Activated T-helper 2 cell treated with anti-CD3 and anti-CD28 coated beads, Interferon-gamma antibody, Interleukin-2, Interleukin-4, amounts not matched to agents 10 μg/mL and 5 μg/mL and 100 μg/mL, durations not matched to agents 14 hours and 24 hours and 36 hours (primary cell): ENCODE results near the gene BIN1. TPM values are rescaled to one million over a fixed set of nuclear protein-coding genes. Genes with fewer than 3 reads are reported as not detected.

Source experiments
- DNase-seq: peaks from one replicate; pipeline ENCODE4 v3.0.0; 2021; ENCODE audit warnings: low spot score
- H3K27ac Mint-ChIP-seq: one replicate; pipeline ENCODE4 v1.8.0; 2021; ENCODE audit warnings: mixed read lengths
- H3K27me3 Mint-ChIP-seq: one replicate; pipeline ENCODE4 v1.8.0; 2021; ENCODE audit warnings: low read depth, mixed read lengths
- H3K36me3 Mint-ChIP-seq: one replicate; pipeline ENCODE4 v1.8.0; 2021; ENCODE audit warnings: low read depth, mixed read lengths
- H3K4me1 Mint-ChIP-seq: one replicate; pipeline ENCODE4 v1.8.0; 2021; ENCODE audit warnings: low read depth, mixed read lengths
- H3K4me3 Mint-ChIP-seq: one replicate; pipeline ENCODE4 v1.8.0; 2021; ENCODE audit warnings: low read depth, mild to moderate bottlenecking, moderate library complexity, mixed read lengths
- H3K9me3 Mint-ChIP-seq: one replicate; pipeline ENCODE4 v1.8.0; 2021; ENCODE audit warnings: mixed read lengths
- intact Hi-C: fragments of 100-400 bp; cut with micrococcal nuclease; formaldehyde crosslinking; loops from one replicate; pipeline ENCODE4 v1.15.1; 2023
- total RNA-seq: library from RNA; stranded (reverse); gene quantifications from 2 replicates; pipeline ENCODE4 v1.2.3, GENCODE V29; 2022

Gene BIN1, protein sequence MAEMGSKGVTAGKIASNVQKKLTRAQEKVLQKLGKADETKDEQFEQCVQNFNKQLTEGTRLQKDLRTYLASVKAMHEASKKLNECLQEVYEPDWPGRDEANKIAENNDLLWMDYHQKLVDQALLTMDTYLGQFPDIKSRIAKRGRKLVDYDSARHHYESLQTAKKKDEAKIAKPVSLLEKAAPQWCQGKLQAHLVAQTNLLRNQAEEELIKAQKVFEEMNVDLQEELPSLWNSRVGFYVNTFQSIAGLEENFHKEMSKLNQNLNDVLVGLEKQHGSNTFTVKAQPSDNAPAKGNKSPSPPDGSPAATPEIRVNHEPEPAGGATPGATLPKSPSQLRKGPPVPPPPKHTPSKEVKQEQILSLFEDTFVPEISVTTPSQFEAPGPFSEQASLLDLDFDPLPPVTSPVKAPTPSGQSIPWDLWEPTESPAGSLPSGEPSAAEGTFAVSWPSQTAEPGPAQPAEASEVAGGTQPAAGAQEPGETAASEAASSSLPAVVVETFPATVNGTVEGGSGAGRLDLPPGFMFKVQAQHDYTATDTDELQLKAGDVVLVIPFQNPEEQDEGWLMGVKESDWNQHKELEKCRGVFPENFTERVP
- 48.1 and 51.7 TPM in 2 replicates for total RNA-seq

DNA sequence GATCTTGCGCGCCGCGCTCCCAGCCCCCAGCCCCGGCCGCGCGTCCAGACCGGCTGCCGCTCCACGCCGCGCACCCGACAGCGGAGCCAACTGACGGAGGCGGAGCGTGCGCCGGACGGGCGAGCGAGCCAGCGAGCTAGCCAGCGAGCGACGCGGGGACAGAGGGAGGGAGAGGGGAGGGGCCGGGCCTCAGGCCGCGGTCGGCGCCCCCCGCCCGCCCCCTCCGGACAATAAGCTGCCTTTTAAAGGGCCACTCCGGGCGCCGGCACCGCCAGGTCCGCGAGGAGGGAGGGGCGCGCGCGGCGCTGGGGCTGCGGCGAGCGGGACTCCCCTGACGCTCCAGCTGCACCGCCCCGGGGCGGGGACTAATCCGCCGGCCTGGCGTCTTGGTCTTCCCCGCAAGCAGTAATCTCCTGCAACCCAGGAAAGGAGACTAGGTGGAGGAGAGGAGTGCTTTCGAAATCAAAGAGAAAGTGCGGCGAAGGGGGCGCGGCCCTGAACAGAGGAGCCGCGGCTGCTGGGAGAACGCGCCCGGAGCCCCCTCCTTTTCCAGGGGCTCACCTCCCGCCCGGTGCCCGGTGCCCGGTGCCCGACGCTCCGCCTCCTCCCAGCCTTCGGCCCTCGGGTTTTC lies at the start of gene BIN1:
Gene BIN1, minus strand, starts transcription at position 164 of the 631 bp plus-strand sequence. CDS start 211 bp downstream, outside the sequence.
- peaks cover 4% of the 10 kb centered on the region for H3K4me1 Mint-ChIP-seq
- H3K27ac Mint-ChIP-seq = no peak within 1 kb of the TSS
- H3K9me3 Mint-ChIP-seq = no peaks in the 10 kb centered on the region
- peak within 1 kb of the TSS; percentile 82 for H3K4me3 Mint-ChIP-seq
- intact Hi-C loops = loop anchor here (5.0 kb wide), 1 partner anchor 40 kb away; no protein-coding TSS in a partner anchor
- no peaks in the 10 kb centered on the region for H3K36me3 Mint-ChIP-seq
- DNase-seq = peak; percentile 75
- peaks cover 37% of the 10 kb centered on the region for H3K27me3 Mint-ChIP-seq

DNA sequence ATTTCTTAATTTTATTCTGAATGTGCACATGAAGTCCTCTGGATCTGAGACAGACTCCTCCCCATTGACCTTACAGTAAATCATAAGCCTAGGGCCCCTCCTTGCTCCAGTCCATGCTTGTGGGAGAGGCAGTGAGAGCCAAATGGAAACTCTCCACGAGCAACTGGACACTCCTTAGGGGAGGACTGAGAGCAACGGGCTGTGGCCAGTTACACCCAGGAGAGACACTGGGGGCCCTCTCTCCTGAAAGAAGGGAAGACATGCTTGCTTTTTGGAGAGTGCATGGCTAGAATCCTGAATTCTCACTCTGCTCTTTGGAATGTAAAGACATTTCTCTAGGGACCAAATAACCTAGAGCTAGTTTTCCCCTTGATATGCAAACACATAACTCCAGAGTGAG lies 49.0 kb upstream of the BIN1 start:
- no peak overlapping the region for H3K27ac Mint-ChIP-seq
- H3K9me3 Mint-ChIP-seq = no peaks in the 10 kb centered on the region
- H3K4me1 Mint-ChIP-seq = no peaks in the 10 kb centered on the region
- intact Hi-C loops = no loop called here
- H3K36me3 Mint-ChIP-seq = no peaks in the 10 kb centered on the region
- DNase-seq = no peak
- peaks cover under 1% of the 10 kb centered on the region for H3K27me3 Mint-ChIP-seq
- no peak overlapping the region for H3K4me3 Mint-ChIP-seq

DNA sequence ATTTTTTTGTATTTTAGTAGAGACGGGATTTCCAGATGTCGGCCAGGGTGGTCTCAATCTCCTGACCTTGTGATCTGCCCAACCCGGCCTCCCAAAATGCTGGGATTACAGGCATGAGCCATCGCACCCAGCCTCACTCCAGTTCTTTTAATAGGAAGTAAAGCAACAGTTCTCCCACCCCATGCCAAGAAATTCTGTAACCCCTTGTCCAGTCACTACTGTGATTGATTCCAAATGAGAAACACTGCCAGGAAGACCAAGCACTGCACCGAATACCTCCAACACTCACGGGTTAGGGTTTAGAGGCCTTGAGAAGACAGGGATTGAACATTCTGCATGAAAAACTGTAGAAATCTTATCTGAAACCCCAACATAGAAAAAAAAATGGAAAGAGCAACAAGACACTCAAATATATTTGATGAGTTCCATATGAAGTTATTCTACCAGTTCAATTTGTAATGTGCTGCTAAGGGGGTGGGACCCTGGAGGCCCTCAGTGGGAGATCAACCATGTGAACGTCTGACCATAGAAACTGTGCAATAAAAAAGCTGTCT lies 48.2 kb upstream of the BIN1 start:
- no peak for DNase-seq

DNA sequence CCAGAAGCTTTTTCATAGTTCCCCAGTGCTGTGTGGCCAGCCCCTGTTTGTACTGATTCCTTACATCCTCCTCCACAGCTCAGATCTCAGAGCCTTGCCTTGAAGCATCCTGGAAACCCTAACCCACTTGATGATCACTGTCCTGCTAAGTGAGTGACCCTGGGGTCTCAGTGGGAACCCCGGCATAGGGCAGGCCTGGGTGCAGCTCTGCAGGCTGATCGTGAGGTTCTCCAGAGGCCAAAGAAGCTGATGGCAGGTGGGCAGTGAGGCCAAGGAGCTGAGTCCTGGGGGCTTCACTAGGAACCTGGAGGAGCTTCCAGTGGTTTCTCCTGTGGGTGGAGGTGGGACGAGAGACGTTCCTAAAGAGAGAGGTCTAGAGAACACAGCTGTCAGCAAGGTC lies 47.4 kb upstream of the BIN1 start:
- H3K36me3 Mint-ChIP-seq = no peaks in the 10 kb centered on the region
- H3K4me1 Mint-ChIP-seq = no peaks in the 10 kb centered on the region
- H3K27me3 Mint-ChIP-seq = no peaks in the 10 kb centered on the region
- intact Hi-C loops = no loop called here
- no peak for DNase-seq
- no peaks in the 10 kb centered on the region for H3K9me3 Mint-ChIP-seq
- no peak overlapping the region for H3K27ac Mint-ChIP-seq
- no peak overlapping the region for H3K4me3 Mint-ChIP-seq

More for the DNA sequence above, 48.2 kb upstream of the BIN1 start:
- no peaks in the 10 kb centered on the region for H3K4me1 Mint-ChIP-seq
- no peak overlapping the region for H3K4me3 Mint-ChIP-seq
- no peaks in the 10 kb centered on the region for H3K36me3 Mint-ChIP-seq
- no peak overlapping the region for H3K27ac Mint-ChIP-seq
- H3K9me3 Mint-ChIP-seq = no peaks in the 10 kb centered on the region
- intact Hi-C loops = no loop called here
- no peaks in the 10 kb centered on the region for H3K27me3 Mint-ChIP-seq

DNA sequence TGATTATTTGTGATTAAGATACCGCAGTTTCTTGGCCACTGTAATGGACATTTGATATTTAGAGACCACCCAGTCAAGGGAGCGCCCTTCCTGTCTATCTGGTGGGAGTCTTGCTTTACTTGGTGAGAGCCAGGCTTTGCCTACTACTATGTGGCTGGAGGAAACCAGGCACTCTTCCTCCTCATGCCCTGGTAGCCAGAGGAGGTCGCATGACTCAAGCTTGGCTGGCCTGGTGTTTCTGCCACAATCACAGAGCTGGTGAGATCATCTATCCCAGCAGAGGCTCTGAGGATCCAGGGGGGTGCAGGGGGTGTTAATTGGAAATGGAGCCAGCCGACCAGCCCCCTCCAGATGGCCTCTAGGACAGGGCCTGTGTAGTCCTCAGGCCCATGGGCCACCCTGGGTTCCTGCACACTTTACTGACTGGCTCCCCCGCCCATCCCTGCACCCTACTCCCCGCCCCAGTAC lies 46.8 kb upstream of the BIN1 start:
- Mint-ChIP-seq H3K27me3 (peaks cover 1% of the 10 kb centered on the region), H3K36me3 (no peaks in the 10 kb centered on the region), H3K4me1 (no peaks in the 10 kb centered on the region), H3K4me3 (no peak overlapping the region), H3K27ac (no peak overlapping the region), H3K9me3 (no peaks in the 10 kb centered on the region)
- no peak for DNase-seq
- intact Hi-C loops = no loop called here

DNA sequence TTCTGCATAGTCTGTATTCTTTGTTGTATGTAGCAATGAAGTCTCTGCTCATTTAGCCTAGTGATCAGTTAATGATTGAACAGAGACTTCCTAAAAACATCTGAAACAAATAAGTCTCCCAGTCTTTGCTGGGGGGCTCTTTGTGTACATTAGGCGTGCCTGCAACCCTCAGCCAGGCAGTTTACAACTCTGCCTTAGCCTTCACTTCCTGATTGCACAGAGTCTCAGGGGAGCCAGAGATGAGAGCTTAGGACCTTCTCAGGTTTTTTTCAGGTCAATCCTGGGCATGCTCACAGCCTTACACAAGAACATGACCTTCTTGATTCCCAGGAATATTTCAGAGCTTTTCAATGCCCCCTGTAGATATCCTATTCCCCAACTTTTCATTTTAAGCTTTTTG lies 44.0 kb upstream of the BIN1 start:
- Mint-ChIP-seq H3K4me3 (no peak overlapping the region), H3K27ac (no peak overlapping the region), H3K9me3 (no peaks in the 10 kb centered on the region), H3K4me1 (no peaks in the 10 kb centered on the region), H3K36me3 (no peaks in the 10 kb centered on the region), H3K27me3 (peaks cover 4% of the 10 kb centered on the region)
- no peak for DNase-seq
- intact Hi-C loops = no loop called here

DNA sequence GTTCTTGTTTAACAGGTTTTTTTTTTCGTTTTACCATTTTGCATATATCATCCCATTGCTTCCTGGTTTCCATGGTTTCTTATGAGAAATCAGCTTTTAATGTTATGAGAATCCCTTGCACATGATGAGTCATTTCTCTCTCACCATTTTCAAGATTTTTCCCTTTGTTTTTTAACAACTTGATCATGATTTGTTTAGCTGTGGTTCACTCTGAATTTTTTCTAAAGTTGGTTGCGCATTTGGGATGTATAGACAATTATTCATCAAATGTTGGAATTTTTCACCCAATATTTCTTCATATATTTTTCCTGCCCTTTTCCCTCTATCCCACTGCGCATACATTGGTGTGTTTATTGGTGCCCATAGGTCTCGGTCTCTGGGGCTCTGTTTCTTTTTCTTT lies 42.4 kb upstream of the BIN1 start:
- no peaks in the 10 kb centered on the region for H3K36me3 Mint-ChIP-seq
- intact Hi-C loops = no loop called here
- H3K27ac Mint-ChIP-seq = no peak overlapping the region
- no peak for DNase-seq
- no peak overlapping the region for H3K4me3 Mint-ChIP-seq
- H3K27me3 Mint-ChIP-seq = peaks cover 4% of the 10 kb centered on the region
- H3K4me1 Mint-ChIP-seq = no peaks in the 10 kb centered on the region
- H3K9me3 Mint-ChIP-seq = no peaks in the 10 kb centered on the region

DNA sequence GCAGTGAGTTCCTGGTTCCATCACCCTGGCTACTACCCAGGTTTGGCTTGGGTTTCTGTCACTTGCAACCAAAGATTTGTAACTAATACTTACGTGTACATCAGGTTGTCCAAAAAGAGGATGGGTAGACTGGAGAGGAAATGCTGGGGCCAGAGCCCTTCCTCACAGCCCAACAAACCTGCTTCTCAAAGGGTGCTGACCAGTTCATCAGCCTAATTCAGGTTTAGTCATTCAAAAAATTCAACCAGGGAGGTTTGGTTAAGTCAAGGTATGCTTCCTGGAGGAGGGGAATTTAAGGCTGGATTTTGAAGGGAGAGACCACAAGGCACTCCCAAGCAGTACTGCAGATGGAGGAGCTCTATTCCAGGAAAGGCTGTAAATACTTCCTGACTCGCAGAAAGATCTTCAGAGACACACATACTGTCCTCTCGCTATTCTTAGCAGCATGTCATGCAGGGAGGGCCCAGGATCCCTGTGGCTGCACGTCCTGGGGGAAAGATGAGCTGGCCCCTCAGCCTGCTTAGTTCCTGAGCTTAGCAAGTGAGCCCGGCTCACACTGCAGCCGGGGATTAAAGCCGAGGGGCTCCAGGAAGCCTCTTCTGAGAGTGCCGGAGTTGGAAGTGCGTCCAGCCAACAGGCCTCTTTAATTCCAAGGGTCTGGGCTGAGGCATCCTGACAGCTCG lies 40.0 kb upstream of the BIN1 start:
- Mint-ChIP-seq H3K36me3 (no peaks in the 10 kb centered on the region), H3K4me1 (no peaks in the 10 kb centered on the region), H3K27ac (no peak overlapping the region), H3K4me3 (no peak overlapping the region), H3K9me3 (no peaks in the 10 kb centered on the region), H3K27me3 (peaks cover 4% of the 10 kb centered on the region)
- intact Hi-C loops = no loop called here
- no peak for DNase-seq

DNA sequence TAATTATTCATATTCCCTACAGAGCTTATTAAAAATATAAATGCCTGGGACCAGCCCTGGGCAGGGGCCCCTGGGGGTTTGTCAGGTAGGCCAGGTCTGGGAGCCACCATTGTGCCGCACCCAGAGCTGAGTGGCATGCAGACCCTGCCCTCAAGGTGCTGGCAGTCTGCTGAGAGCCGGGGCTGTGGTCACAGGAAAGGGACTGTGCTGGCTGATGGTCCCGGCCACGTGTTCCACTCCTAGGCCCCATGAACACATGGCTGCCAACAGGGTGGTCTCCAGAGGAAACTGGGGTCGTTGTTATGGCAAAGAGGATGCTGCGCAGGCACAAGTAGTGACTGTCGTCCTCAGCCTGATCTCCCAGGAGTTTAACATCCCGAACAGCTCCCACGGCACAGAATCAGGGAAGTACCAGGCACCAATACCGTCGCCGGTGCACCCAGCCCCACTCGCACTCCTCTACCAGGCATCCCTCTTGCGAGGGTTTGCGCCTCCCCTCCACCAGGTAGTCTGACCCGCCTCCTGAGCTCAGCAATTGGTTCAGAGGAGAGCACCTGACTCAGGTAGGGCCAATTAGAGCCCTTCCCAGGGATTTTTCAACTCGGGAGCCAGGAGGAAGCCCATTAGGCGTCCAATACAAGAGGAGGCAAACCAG lies 39.2 kb upstream of the BIN1 start:
- H3K9me3 Mint-ChIP-seq = no peaks in the 10 kb centered on the region
- intact Hi-C loops = no loop called here
- peaks cover 7% of the 10 kb centered on the region for H3K27me3 Mint-ChIP-seq
- no peaks in the 10 kb centered on the region for H3K4me1 Mint-ChIP-seq
- no peak overlapping the region for H3K27ac Mint-ChIP-seq
- H3K4me3 Mint-ChIP-seq = no peak overlapping the region
- no peak for DNase-seq
- no peaks in the 10 kb centered on the region for H3K36me3 Mint-ChIP-seq

DNA sequence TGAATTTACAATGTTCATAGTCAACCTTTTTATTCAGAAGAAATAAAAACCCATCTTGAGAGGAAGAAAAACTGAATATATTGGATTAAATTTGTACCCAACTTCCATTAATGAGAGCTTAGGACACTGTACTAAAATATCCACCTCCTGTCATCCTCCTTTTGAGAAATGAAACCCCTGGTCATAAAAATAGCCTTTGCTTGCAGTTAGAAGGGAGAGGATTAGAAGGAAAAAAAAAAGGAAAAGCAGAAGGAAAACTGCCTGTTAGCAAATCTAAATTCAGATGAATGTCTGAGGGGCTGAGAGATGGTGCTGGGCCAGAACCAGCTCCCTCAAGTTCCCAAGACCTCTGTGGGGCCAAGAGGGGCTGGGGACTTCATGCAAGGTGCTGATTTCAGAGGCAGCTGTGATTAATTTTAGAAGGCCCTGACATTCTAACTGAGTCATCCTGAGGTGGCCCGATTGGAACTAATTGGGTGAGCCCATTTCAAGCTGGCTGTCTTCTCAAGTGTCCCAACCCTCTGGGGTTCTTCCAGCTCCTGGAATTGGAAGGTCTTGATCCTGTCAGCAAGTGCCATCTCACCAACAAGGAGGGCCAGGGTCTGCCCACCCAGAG lies 38.4 kb upstream of the BIN1 start:
- intact Hi-C loops = no loop called here
- Mint-ChIP-seq H3K27me3 (peaks cover 11% of the 10 kb centered on the region), H3K27ac (no peak overlapping the region), H3K36me3 (no peaks in the 10 kb centered on the region), H3K9me3 (no peaks in the 10 kb centered on the region), H3K4me1 (peaks cover 2% of the 10 kb centered on the region), H3K4me3 (no peak overlapping the region)
- DNase-seq = no peak

DNA sequence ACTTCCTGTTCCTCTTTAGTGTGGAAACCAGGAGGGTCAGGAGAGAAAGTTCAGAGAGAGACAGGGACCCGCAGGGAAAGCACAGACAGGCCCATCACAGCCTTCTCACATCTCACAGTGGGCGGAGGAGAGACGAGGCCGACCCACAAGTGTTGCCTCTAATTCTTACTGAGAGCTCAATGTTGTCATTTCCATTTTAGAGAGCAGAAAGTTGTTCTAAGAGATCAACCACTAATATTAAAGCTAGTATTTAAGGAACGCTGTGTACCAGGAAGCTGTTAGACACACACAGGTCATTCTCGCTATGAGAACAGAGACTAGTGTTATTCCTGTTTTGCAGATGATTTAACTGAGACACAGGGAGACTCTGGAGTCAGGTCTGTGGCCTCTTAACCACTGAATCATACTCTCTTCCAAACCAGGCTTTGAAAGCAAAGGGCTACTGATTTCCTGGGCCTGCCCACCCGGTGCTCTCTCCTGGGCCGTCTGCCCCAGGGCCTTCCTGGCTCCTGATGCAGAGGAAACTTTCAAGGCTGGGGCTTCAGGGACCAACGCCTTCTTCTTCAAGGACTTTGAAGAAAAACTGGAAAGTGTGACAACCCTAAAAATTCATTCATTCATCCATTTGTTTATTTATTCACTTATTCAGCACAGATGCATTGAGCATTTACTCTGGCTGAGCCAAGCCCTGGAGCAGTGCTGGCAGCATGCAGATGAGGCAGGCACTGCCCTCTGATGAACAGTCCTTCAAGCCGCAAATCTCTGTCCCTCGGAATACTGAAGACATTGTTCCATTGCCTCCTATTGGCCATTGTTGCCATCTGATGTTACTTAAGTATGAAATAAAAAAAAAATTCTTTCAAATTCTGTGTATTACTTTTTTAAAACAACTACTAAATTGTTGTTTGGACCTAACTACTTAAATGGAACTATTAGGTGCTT lies 37.2 kb upstream of the BIN1 start:
- Mint-ChIP-seq H3K27me3 (peaks cover 20% of the 10 kb centered on the region), H3K9me3 (no peaks in the 10 kb centered on the region), H3K36me3 (no peaks in the 10 kb centered on the region), H3K4me1 (peaks cover 3% of the 10 kb centered on the region), H3K27ac (no peak overlapping the region), H3K4me3 (no peak overlapping the region)
- DNase-seq = no peak
- intact Hi-C loops = no loop called here
